ENCODE results near the gene ADSL. TPM values are rescaled to one million over a fixed set of nuclear protein-coding genes. Genes with fewer than 3 reads are reported as not detected.

The ADSL gene
- total RNA-seq, 1 experiment from 2014 or later, result 120 TPM

DNA sequence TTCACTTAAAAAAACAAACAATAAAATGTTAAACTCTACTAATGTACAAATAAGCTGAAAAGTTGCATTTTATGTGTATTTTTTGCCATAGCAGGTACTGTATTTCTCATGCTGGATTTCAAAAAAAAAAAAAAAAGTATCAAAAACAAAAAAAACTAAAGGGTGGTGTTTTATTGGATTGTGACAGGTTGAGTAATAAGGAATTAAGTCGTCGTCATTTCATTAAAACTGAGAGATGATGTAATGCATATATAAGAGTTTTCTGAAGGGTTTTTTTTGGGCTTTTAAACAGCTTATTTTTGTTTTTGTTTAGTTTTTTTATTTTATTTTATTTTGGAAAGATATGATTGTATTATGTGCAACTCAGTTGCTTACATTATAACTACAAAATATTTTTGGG is 10.9 kb upstream of the ADSL start:
- no peaks in the 10 kb centered on the region for H3K27me3 Mint-ChIP-seq (ENCODE audit: insufficient read depth, unreplicated experiment)

DNA sequence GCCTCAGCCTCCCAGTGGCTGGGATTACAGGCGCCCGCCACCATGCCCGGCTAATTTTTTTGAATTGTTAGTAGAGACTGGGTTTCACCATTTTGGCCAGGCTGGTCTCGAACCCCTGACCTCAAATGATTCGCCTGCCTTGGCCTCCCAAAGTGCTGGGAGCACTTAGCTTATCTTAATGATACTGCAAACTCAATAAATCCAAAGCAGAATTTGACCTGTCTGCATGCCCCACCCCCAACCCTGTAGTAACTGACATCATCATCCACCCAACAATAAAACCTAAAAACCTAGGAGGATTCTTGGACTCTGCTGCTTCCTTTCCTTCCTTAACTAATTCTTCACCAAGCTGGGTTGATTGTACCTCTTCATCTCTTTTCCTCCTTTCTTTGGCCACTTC is 6.3 kb upstream of the ADSL start:
- intact Hi-C loops (cut with micrococcal nuclease; ENCODE audit: unreplicated experiment), result loop anchor here (10.0 kb wide), 1 partner anchor 145 kb away; no protein-coding TSS in a partner anchor
- Mint-ChIP-seq H3K9me3 (ENCODE audit: unreplicated experiment) (no peaks in the 10 kb centered on the region), H3K4me3 (ENCODE audit: unreplicated experiment) (no peak overlapping the region), H3K4me1 (ENCODE audit: low read depth, unreplicated experiment) (peaks cover 6% of the 10 kb centered on the region), H3K27ac (ENCODE audit: unreplicated experiment) (no peak overlapping the region), H3K36me3 (ENCODE audit: insufficient read depth, unreplicated experiment) (no peaks in the 10 kb centered on the region), H3K27me3 (ENCODE audit: insufficient read depth, unreplicated experiment) (no peaks in the 10 kb centered on the region)
- H3K9me3 ChIP-seq, result no peaks in the 10 kb centered on the region
- TF ChIP-seq, protein P1, sequence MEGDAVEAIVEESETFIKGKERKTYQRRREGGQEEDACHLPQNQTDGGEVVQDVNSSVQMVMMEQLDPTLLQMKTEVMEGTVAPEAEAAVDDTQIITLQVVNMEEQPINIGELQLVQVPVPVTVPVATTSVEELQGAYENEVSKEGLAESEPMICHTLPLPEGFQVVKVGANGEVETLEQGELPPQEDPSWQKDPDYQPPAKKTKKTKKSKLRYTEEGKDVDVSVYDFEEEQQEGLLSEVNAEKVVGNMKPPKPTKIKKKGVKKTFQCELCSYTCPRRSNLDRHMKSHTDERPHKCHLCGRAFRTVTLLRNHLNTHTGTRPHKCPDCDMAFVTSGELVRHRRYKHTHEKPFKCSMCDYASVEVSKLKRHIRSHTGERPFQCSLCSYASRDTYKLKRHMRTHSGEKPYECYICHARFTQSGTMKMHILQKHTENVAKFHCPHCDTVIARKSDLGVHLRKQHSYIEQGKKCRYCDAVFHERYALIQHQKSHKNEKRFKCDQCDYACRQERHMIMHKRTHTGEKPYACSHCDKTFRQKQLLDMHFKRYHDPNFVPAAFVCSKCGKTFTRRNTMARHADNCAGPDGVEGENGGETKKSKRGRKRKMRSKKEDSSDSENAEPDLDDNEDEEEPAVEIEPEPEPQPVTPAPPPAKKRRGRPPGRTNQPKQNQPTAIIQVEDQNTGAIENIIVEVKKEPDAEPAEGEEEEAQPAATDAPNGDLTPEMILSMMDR (IDR thresholded peaks at IDR 0.05; ENCODE audit: insufficient read depth in 1 of 2, low read depth in 1 of 2, low read length in 1 of 2, severe bottlenecking in 1 of 2, unreplicated experiment in 1 of 2), result no peak
- POLR2A ChIA-PET, result no interaction called here
- DNase-seq, result no peak
- H3K27me3 ChIP-seq (replicated peaks; ENCODE audit: control insufficient read depth, insufficient read depth, low read length), result no peaks in the 10 kb centered on the region
- CTCF ChIA-PET, result no interaction called here
- H3K4me3 ChIP-seq (ENCODE audit: low read depth, low read length), result no peak overlapping the region
- BruUV-seq (replicated peaks), result no TSS peak
- H3K4me1 ChIP-seq, result 0 out of 2 replicates have a peak, but pooled peaks cover 4% of the 10 kb centered on the region
- H3K36me3 ChIP-seq (ENCODE audit: control insufficient read depth, insufficient read depth, low read length), result no peaks in the 10 kb centered on the region

More for the DNA sequence above, 10.9 kb upstream of the ADSL start:
- H3K27ac Mint-ChIP-seq (ENCODE audit: unreplicated experiment), result no peak overlapping the region
- H3K4me1 Mint-ChIP-seq (ENCODE audit: low read depth, unreplicated experiment), result peaks cover 12% of the 10 kb centered on the region
- H3K9me3 Mint-ChIP-seq (ENCODE audit: unreplicated experiment), result no peaks in the 10 kb centered on the region
- no peaks in the 10 kb centered on the region for H3K36me3 ChIP-seq (ENCODE audit: control insufficient read depth, insufficient read depth, low read length)
- no peak overlapping the region for H3K4me3 ChIP-seq (ENCODE audit: low read depth, low read length)
- CTCF ChIA-PET, result no interaction called here
- no peaks in the 10 kb centered on the region for H3K36me3 Mint-ChIP-seq (ENCODE audit: insufficient read depth, unreplicated experiment)
- H3K4me3 Mint-ChIP-seq (ENCODE audit: unreplicated experiment), result no peak overlapping the region
- POLR2A ChIA-PET, result no interaction called here
- TF ChIP-seq, protein P1 (IDR thresholded peaks at IDR 0.05; ENCODE audit: insufficient read depth in 1 of 2, low read depth in 1 of 2, low read length in 1 of 2, severe bottlenecking in 1 of 2, unreplicated experiment in 1 of 2), result no peak
- no peaks in the 10 kb centered on the region for H3K9me3 ChIP-seq
- no peak for DNase-seq
- no peaks in the 10 kb centered on the region for H3K27me3 ChIP-seq (replicated peaks; ENCODE audit: control insufficient read depth, insufficient read depth, low read length)
- intact Hi-C loops (cut with micrococcal nuclease; ENCODE audit: unreplicated experiment), result no loop called here
- BruUV-seq (replicated peaks), result no TSS peak
- H3K4me1 ChIP-seq, result 0 out of 2 replicates have a peak, but pooled peaks cover 4% of the 10 kb centered on the region

DNA sequence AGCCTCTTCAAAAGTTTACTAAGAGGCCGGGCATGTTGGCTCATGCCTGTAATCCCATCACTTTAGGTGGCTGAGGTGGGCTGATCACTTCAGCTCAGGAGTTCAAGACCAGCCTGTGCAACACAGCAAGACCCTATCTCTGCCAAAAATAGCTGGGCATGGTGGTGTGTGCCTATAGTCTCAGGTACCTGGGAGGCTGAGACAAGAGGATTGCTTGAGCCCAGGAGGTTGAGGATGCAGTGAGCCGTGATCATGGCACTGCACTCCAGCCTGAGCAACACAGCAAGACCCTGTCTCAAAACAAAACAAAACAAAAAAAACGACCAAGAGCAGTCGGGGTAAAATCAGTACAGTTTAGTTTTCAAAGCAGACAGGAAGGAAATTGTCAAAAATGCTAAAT is 4.7 kb upstream of the ADSL start:
- Mint-ChIP-seq H3K27ac (ENCODE audit: unreplicated experiment) (no peak overlapping the region), H3K36me3 (ENCODE audit: insufficient read depth, unreplicated experiment) (peaks cover 8% of the 10 kb centered on the region), H3K9me3 (ENCODE audit: unreplicated experiment) (no peaks in the 10 kb centered on the region), H3K4me3 (ENCODE audit: unreplicated experiment) (no peak overlapping the region), H3K4me1 (ENCODE audit: low read depth, unreplicated experiment) (peaks cover 6% of the 10 kb centered on the region), H3K27me3 (ENCODE audit: insufficient read depth, unreplicated experiment) (no peaks in the 10 kb centered on the region)
- H3K4me3 ChIP-seq (ENCODE audit: low read depth, low read length), result no peak overlapping the region
- no peaks in the 10 kb centered on the region for H3K9me3 ChIP-seq
- CTCF ChIA-PET, result no interaction called here
- POLR2A ChIA-PET, result no interaction called here
- H3K27me3 ChIP-seq (replicated peaks; ENCODE audit: control insufficient read depth, insufficient read depth, low read length), result no peaks in the 10 kb centered on the region
- TF ChIP-seq, protein P1 (IDR thresholded peaks at IDR 0.05; ENCODE audit: insufficient read depth in 1 of 2, low read depth in 1 of 2, low read length in 1 of 2, severe bottlenecking in 1 of 2, unreplicated experiment in 1 of 2), result no peak
- 0 out of 2 replicates have a peak, but pooled peaks cover 4% of the 10 kb centered on the region for H3K4me1 ChIP-seq
- no peak for DNase-seq
- intact Hi-C loops (cut with micrococcal nuclease; ENCODE audit: unreplicated experiment), result loop anchor here (10.0 kb wide), 1 partner anchor 147 kb away; no protein-coding TSS in a partner anchor
- H3K36me3 ChIP-seq (ENCODE audit: control insufficient read depth, insufficient read depth, low read length), result no peaks in the 10 kb centered on the region
- no TSS peak for BruUV-seq (replicated peaks)
